ENCODE results near the gene RPP14.

DNA sequence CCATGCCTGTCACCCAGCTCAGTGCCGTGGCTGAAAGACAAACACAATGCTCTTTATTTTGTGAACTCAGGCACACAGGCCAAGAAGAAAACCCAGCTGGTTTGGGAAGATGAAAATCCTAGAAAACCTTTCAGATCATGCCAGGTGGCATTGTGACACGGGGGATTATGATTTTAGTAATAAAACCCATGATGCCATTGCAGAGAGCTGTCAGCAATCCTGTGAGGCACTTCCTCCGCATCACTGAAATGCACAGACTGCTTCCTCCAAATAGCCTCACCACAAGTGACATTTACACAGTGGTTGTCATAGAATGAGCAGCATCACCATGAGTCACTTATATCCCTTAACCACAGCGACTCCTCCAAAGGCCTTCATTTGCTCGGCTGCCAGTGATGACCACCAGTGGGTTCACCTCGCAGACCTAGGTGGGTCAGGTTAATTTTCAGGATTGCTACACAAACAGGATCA is 45.7 kb upstream of the RPP14 start:
- TF ChIP-seq POLR2A (IDR thresholded peaks at IDR 0.05; ENCODE audit: low read length) (no peak), GATA1 (IDR thresholded peaks at IDR 0.05; ENCODE audit: low read depth, low read length) (no peak)

Data from erythroblast (primary cell).